CD4-positive, alpha-beta T cell treated with Interleukin-15 for 1 hour (primary cell): Measurements from ENCODE around the gene ICAM3.
"Not testable (repeated sequence)": the region's sequence is repeated elsewhere in the genome, so short reads cannot be mapped to it uniquely, and the experiment has no call there.

Experiments used
- DNase-seq: peaks from one replicate; pipeline ENCODE4 v3.0.0-alpha.2; 2020

ICAM3 gene

GRCh38 chr19:10339380-10339960, at the start of gene ICAM3:
Gene ICAM3 (minus strand): TSS chr19:10339624. CDS start chr19:10339614, 10 bp downstream.
- DNase-seq = peak; percentile 68

- DNase-seq = peak; percentile 77
Measured at GRCh38 chr19:10388957-10389356, 49.5 kb upstream of the ICAM3 start.

GRCh38 chr19:10384580-10384979, 45.2 kb upstream of the ICAM3 start:
- no peak for DNase-seq

- not testable (repeated sequence) for DNase-seq
Measured at GRCh38 chr19:10383223-10383499, 43.7 kb upstream of the ICAM3 start.

GRCh38 chr19:10380313-10381102, 41.1 kb upstream of the ICAM3 start, which contains the start of gene TYK2:
Gene TYK2 (minus strand): TSS chr19:10380572. CDS start chr19:10378406, 2,166 bp downstream.
- peak; percentile 98 for DNase-seq

- DNase-seq = no peak
Measured at GRCh38 chr19:10379880-10380312, 40.5 kb upstream of the ICAM3 start.

GRCh38 chr19:10378124-10378523, 38.7 kb upstream of the ICAM3 start:
- DNase-seq = no peak

GRCh38 chr19:10377140-10377640, 37.8 kb upstream of the ICAM3 start:
- DNase-seq = not testable (repeated sequence)

GRCh38 chr19:10374931-10375330, 35.5 kb upstream of the ICAM3 start:
- no peak for DNase-seq

GRCh38 chr19:10372690-10373089, 33.3 kb upstream of the ICAM3 start:
- DNase-seq = peak; percentile 53

GRCh38 chr19:10368101-10368803, 28.8 kb upstream of the ICAM3 start:
- DNase-seq = no peak

- DNase-seq = not testable (repeated sequence)
Measured at GRCh38 chr19:10366950-10367512, 27.6 kb upstream of the ICAM3 start.

GRCh38 chr19:10365518-10365917, 26.1 kb upstream of the ICAM3 start:
- no peak for DNase-seq

- DNase-seq = no peak
Measured at GRCh38 chr19:10364644-10365043, 25.2 kb upstream of the ICAM3 start.

GRCh38 chr19:10363789-10364281, 24.4 kb upstream of the ICAM3 start:
- DNase-seq = no peak

GRCh38 chr19:10362259-10362658, 22.8 kb upstream of the ICAM3 start:
- no peak for DNase-seq

GRCh38 chr19:10361569-10362011, 22.2 kb upstream of the ICAM3 start:
- DNase-seq = no peak

- no peak for DNase-seq
Measured at GRCh38 chr19:10356431-10356830, 17.0 kb upstream of the ICAM3 start.

GRCh38 chr19:10353793-10354391, 14.5 kb upstream of the ICAM3 start:
- DNase-seq = peak; percentile 37

- DNase-seq = no peak
Measured at GRCh38 chr19:10352764-10353671, 13.6 kb upstream of the ICAM3 start.

GRCh38 chr19:10346509-10346908, 7.1 kb upstream of the ICAM3 start:
- peak; percentile 60 for DNase-seq

GRCh38 chr19:10344780-10345179, 5.4 kb upstream of the ICAM3 start:
- DNase-seq = no peak
